Left lung (tissue), 10 donors: ENCODE results near the gene LTBP1. TPM values are rescaled to one million over a fixed set of nuclear protein-coding genes. Genes with fewer than 3 reads are reported as not detected.
"Not testable (repeated sequence)": the region's sequence is repeated elsewhere in the genome, so short reads cannot be mapped to it uniquely, and the experiment has no call there.

Experiments used
- ATAC-seq: fragments of 200-7000 bp; cut with Tn5 transposase; one replicate; pipeline ENCODE4 v1.9.1; 2020; ENCODE audit warnings: moderate library complexity
- DNase-seq, 4 donors: peaks; one replicate each; pipeline ENCODE4 v3.0.0-alpha.2; 2013 to 2020
- H3K27ac ChIP-seq, 2 donors: fragments of 200-600 bp; sonication (generic) in 1 of 2; one replicate each; pipeline versions ENCODE4 v1.5.0 to v1.8.0; 2020 to 2021
- H3K27me3 ChIP-seq, 2 donors: fragments of 200-600 bp; sonication (generic) in 1 of 2; one replicate each; pipeline versions ENCODE4 v1.5.0 to v1.8.0; 2020 to 2021
- H3K36me3 ChIP-seq, 2 donors: fragments of 200-600 bp; sonication (generic) in 1 of 2; one replicate each; pipeline versions ENCODE4 v1.5.0 to v1.8.0; 2020 to 2021
- H3K4me1 ChIP-seq, 2 donors: fragments of 200-600 bp; one replicate each; pipeline ENCODE4 v1.8.0; 2021
- H3K4me3 ChIP-seq, 2 donors: fragments of 200-600 bp; sonication (generic) in 1 of 2; one replicate each; pipeline versions ENCODE4 v1.5.0 to v1.8.0; 2020 to 2021; ENCODE audit warnings: mild to moderate bottlenecking in 1 of 2
- H3K9me3 ChIP-seq, 2 donors: fragments of 200-600 bp; sonication (generic) in 1 of 2; one replicate each; pipeline versions ENCODE4 v1.5.0 to v1.8.0; 2020 to 2021
- intact Hi-C, 2 donors: fragments of 100-400 bp; cut with DNase I; formaldehyde crosslinking; loops; one replicate each; pipeline versions ENCODE4 v1.11.2 to v1.14.2; 2022
- polyA plus RNA-seq, 6 donors: library from polyadenylated mRNA; unstranded; fragments of 120-200 nt; gene quantifications; one replicate each; pipeline ENCODE4 v1.2.1, GENCODE V29; 2013; ENCODE audit not compliant: insufficient read length in 6 of 6
- total RNA-seq, 2 donors: library from RNA; stranded (reverse); fragmentation: NEBNext Ultra II Directional; extraction: Animal tissue kit (Norgen Biotek cat#: 25700); gene quantifications; one replicate each; pipeline ENCODE4 v1.2.1, GENCODE V29; 2021
- TF ChIP-seq, protein P1 (sequence below), 2 donors: fragments of 200-600 bp; sonication (generic) in 1 of 2; IDR thresholded peaks; one replicate each; pipeline versions ENCODE4 v1.5.0 to v1.8.0; 2021; ENCODE audit warnings: antibody characterized with exemption in 2 of 2
- donor health status: DM: no; HTN: yes; CAD: no.
- donor health status: DM: no; HTN: no; CAD: no.

LTBP1 gene
- total and polyA plus RNA-seq, 8 donors, result 35.4 to 81.2 (median 50.9) TPM

GRCh38 chr2:33042819-33043218 lies 96.1 kb downstream of the LTBP1 start:
- ATAC-seq (no peak), DNase-seq (no peak)
- H3K36me3 ChIP-seq, result no peaks in the 10 kb centered on the region
- H3K27ac ChIP-seq, result no peak overlapping the region
- no peaks in the 10 kb centered on the region for H3K9me3 ChIP-seq
- intact Hi-C loops, result no loop called here
- TF ChIP-seq, protein P1, sequence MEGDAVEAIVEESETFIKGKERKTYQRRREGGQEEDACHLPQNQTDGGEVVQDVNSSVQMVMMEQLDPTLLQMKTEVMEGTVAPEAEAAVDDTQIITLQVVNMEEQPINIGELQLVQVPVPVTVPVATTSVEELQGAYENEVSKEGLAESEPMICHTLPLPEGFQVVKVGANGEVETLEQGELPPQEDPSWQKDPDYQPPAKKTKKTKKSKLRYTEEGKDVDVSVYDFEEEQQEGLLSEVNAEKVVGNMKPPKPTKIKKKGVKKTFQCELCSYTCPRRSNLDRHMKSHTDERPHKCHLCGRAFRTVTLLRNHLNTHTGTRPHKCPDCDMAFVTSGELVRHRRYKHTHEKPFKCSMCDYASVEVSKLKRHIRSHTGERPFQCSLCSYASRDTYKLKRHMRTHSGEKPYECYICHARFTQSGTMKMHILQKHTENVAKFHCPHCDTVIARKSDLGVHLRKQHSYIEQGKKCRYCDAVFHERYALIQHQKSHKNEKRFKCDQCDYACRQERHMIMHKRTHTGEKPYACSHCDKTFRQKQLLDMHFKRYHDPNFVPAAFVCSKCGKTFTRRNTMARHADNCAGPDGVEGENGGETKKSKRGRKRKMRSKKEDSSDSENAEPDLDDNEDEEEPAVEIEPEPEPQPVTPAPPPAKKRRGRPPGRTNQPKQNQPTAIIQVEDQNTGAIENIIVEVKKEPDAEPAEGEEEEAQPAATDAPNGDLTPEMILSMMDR (IDR thresholded peaks at IDR 0.05), result no peak
- no peaks in the 10 kb centered on the region for H3K4me1 ChIP-seq
- H3K27me3 ChIP-seq, result no peaks in the 10 kb centered on the region
- H3K4me3 ChIP-seq, result no peak overlapping the region

DNA sequence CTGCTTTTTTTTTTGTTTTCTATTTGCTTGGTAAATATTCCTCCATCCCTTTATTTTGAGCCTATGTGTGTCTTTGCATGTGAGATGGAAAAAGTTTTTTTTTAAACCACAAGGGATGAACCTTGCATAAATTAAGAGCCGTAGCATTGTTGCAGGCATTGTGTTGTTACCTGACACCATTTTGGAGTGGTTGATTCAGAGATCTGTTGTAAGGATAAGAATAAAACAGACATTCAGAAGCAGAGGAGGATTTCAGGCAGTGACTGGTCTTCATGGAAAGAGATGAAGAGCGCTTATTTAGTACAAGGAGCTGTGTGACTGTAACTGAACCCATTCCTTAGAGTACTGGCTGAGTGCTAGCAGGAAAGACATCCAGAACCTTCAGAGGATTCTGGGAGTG lies 101.2 kb downstream of the LTBP1 start:
- H3K27me3 ChIP-seq, result no peaks in the 10 kb centered on the region
- ATAC-seq (no peak), DNase-seq (no peak)
- no peak overlapping the region for H3K27ac ChIP-seq
- intact Hi-C loops, result no loop called here
- TF ChIP-seq, protein P1 (IDR thresholded peaks at IDR 0.05), result no peak
- no peak overlapping the region for H3K4me3 ChIP-seq
- H3K36me3 ChIP-seq, result no peaks in the 10 kb centered on the region
- no peaks in the 10 kb centered on the region for H3K9me3 ChIP-seq
- no peaks in the 10 kb centered on the region for H3K4me1 ChIP-seq

DNA sequence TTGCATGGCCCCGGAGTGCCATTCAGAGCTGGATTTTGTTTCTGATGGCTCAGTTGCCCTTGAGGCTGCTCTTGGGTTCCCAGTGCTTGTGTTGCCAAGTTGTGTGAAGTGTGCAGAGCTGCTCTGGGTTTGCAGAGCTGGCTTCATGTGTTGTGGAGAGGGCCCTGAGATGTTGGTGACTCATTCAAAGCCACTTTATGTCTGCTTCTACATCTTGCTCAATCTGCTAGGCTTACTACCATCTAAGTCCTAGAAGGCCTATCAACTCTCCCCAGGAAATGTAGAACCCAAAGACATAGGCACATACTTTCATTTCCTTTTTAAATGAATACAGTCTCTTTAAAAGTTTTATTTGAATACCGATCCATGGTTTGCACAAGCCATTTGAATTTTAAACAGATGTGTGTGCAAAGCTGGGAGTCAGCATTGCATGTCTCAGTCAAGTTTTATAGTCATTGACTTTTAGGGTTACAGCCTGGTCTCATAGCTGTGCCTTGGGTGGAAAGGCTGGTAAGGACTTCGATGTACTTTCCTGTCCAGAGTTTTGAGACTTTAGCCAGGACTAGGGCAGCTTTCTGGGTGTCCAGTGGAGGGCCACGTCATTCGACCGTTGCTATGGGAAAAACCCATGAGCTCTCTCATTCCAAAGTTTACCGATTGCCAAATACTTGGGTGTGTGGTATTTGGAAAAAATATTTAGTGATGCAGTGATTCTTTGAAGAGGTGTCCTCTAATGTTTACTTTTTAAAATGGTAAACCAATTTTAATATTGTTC lies 105.0 kb downstream of the LTBP1 start:
- ATAC-seq (peak; percentile 81), DNase-seq (no peak)
- Histone ChIP-seq H3K4me1 (no peaks in the 10 kb centered on the region), H3K36me3 (no peaks in the 10 kb centered on the region), H3K9me3 (no peaks in the 10 kb centered on the region), H3K4me3 (no peak overlapping the region), H3K27ac (no peak overlapping the region), H3K27me3 (no peaks in the 10 kb centered on the region)
- TF ChIP-seq, protein P1 (IDR thresholded peaks at IDR 0.05), result no peak
- intact Hi-C loops, result no loop called here

- H3K4me3 ChIP-seq, result no peak overlapping the region
- TF ChIP-seq, protein P1 (IDR thresholded peaks at IDR 0.05), result no peak
- no peaks in the 10 kb centered on the region for H3K4me1 ChIP-seq
- H3K36me3 ChIP-seq, result no peaks in the 10 kb centered on the region
- H3K9me3 ChIP-seq, result no peaks in the 10 kb centered on the region
- no peaks in the 10 kb centered on the region for H3K27me3 ChIP-seq
- H3K27ac ChIP-seq, result no peak overlapping the region
- no peak for DNase-seq
- ATAC-seq, result no peak
- intact Hi-C loops, result no loop called here
Measured at GRCh38 chr2:33052361-33052735, 105.6 kb downstream of the LTBP1 start.

DNA sequence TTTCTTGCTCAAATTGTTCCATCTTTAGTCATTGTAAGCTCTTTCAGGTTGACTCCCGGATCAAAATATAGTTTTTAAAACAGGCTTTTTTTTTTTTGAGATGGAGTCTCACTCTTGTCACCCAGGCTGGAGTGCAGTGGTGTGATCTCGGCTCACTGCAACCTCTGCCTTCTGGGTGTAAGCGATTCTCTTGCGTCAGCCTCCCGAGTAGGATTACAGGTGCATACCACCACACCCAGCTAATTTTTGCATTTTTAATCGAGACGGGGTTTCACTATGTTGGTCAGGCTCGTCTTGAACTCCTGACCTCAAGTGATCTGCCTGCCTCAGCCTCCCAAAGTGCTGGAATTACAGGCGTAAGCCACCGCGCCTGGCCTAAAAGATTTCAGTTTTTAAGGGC lies 106.0 kb downstream of the LTBP1 start:
- DNase-seq, H3K27me3 ChIP-seq, H3K4me3 ChIP-seq, H3K9me3 ChIP-seq, ATAC-seq, intact Hi-C loops, H3K36me3 ChIP-seq, H3K27ac ChIP-seq, H3K4me1 ChIP-seq: not testable (repeated sequence)

- no peaks in the 10 kb centered on the region for H3K9me3 ChIP-seq
- TF ChIP-seq, protein P1 (IDR thresholded peaks at IDR 0.05), result no peak
- DNase-seq, result no peak
- no peak overlapping the region for H3K27ac ChIP-seq
- no peak for ATAC-seq
- no peaks in the 10 kb centered on the region for H3K27me3 ChIP-seq
- H3K4me1 ChIP-seq, result no peaks in the 10 kb centered on the region
- no peak overlapping the region for H3K4me3 ChIP-seq
- no peaks in the 10 kb centered on the region for H3K36me3 ChIP-seq
- intact Hi-C loops, result no loop called here
Measured at GRCh38 chr2:33056170-33056569, 109.4 kb downstream of the LTBP1 start.

GRCh38 chr2:33057307-33058028 lies 110.7 kb downstream of the LTBP1 start:
- H3K4me3 ChIP-seq, H3K36me3 ChIP-seq, H3K4me1 ChIP-seq, intact Hi-C loops, ATAC-seq, H3K27me3 ChIP-seq, H3K9me3 ChIP-seq, H3K27ac ChIP-seq: not testable (repeated sequence)
- DNase-seq, result peak in 1 of 4 donors; percentile 62
